Stimulated activated CD4-positive, alpha-beta T cell treated with anti-CD3 and anti-CD28 coated beads, Interleukin-4, amount 100 ng/mL, for 24 hours (primary cell): Measurements from ENCODE around the gene CEP85L.

ENCODE experiments used
- DNase-seq: peaks from one replicate; pipeline ENCODE4 v3.0.0-alpha.2; 2020

Gene CEP85L

GRCh38 chr6:118618676-118619377 lies 32.6 kb downstream of the CEP85L start:
- DNase-seq = peak; percentile 72

GRCh38 chr6:118617417-118617816 lies 34.0 kb downstream of the CEP85L start:
- no peak for DNase-seq

- DNase-seq = no peak
Observed at GRCh38 chr6:118611334-118611733, 40.1 kb downstream of the CEP85L start.

GRCh38 chr6:118606858-118607257 lies 44.5 kb downstream of the CEP85L start:
- DNase-seq = no peak

GRCh38 chr6:118606268-118606667 lies 45.1 kb downstream of the CEP85L start:
- DNase-seq = no peak

GRCh38 chr6:118603372-118603771 lies 48.0 kb downstream of the CEP85L start:
- no peak for DNase-seq

- DNase-seq = no peak
Observed at GRCh38 chr6:118602300-118602699, 49.1 kb downstream of the CEP85L start.

GRCh38 chr6:118598324-118598723 lies 53.1 kb downstream of the CEP85L start:
- DNase-seq = no peak

GRCh38 chr6:118597636-118598035 lies 53.8 kb downstream of the CEP85L start:
- DNase-seq = no peak

- no peak for DNase-seq
Observed at GRCh38 chr6:118596774-118597320, 54.5 kb downstream of the CEP85L start.

- DNase-seq = no peak
Observed at GRCh38 chr6:118594877-118595276, 56.5 kb downstream of the CEP85L start.

- no peak for DNase-seq
Observed at GRCh38 chr6:118591897-118592296, 59.5 kb downstream of the CEP85L start.

- no peak for DNase-seq
Observed at GRCh38 chr6:118589649-118590365, 61.6 kb downstream of the CEP85L start.

GRCh38 chr6:118589186-118589585 lies 62.2 kb downstream of the CEP85L start:
- DNase-seq = no peak

- no peak for DNase-seq
Observed at GRCh38 chr6:118588626-118589025, 62.8 kb downstream of the CEP85L start.

GRCh38 chr6:118586746-118587485 lies 64.5 kb downstream of the CEP85L start:
- no peak for DNase-seq

- no peak for DNase-seq
Observed at GRCh38 chr6:118584911-118585310, 66.5 kb downstream of the CEP85L start.

GRCh38 chr6:118581489-118581959 lies 69.9 kb downstream of the CEP85L start:
- no peak for DNase-seq

GRCh38 chr6:118580585-118581419 lies 70.6 kb downstream of the CEP85L start:
- peak; percentile 13 for DNase-seq

GRCh38 chr6:118579786-118580185 lies 71.6 kb downstream of the CEP85L start:
- no peak for DNase-seq

GRCh38 chr6:118578617-118579016 lies 72.8 kb downstream of the CEP85L start:
- DNase-seq = no peak

GRCh38 chr6:118577972-118578371 lies 73.4 kb downstream of the CEP85L start:
- DNase-seq = no peak
